ENCODE data around the gene AK6.

DNA sequence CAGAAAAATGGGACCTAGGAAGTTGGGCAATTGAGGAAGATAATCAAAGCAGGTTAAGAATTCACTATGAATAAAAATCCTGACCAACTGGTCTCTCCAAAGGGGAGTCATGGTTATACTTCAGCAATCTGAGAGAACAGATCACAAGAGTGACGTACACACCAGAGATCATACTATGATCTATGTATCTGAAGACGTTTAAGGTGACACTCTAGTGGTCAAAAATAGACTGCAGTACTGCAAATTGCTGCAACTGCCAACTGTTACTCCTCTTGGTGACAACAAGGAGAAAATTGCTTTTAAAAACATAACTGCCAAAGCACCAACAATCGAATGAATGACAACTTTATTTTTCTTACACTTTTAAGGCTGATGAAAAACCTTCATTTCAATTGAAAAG, 4.9 kb downstream of the AK6 start:
- TF ChIP-seq, protein P1, sequence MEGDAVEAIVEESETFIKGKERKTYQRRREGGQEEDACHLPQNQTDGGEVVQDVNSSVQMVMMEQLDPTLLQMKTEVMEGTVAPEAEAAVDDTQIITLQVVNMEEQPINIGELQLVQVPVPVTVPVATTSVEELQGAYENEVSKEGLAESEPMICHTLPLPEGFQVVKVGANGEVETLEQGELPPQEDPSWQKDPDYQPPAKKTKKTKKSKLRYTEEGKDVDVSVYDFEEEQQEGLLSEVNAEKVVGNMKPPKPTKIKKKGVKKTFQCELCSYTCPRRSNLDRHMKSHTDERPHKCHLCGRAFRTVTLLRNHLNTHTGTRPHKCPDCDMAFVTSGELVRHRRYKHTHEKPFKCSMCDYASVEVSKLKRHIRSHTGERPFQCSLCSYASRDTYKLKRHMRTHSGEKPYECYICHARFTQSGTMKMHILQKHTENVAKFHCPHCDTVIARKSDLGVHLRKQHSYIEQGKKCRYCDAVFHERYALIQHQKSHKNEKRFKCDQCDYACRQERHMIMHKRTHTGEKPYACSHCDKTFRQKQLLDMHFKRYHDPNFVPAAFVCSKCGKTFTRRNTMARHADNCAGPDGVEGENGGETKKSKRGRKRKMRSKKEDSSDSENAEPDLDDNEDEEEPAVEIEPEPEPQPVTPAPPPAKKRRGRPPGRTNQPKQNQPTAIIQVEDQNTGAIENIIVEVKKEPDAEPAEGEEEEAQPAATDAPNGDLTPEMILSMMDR (IDR thresholded peaks at IDR 0.05): peak in 3 of 4 experiments; percentile 13 to 23 (median 17)
- TF ChIP-seq POLR2A (IDR thresholded peaks at IDR 0.05) (no peak), POLR2AphosphoS5 (IDR thresholded peaks at IDR 0.05) (no peak)
